ENCODE data around the gene HOXB3.
A peak's percentile ranks its signal among the peaks of the same experiment; 100 is the strongest.

Gene HOXB3

DNA sequence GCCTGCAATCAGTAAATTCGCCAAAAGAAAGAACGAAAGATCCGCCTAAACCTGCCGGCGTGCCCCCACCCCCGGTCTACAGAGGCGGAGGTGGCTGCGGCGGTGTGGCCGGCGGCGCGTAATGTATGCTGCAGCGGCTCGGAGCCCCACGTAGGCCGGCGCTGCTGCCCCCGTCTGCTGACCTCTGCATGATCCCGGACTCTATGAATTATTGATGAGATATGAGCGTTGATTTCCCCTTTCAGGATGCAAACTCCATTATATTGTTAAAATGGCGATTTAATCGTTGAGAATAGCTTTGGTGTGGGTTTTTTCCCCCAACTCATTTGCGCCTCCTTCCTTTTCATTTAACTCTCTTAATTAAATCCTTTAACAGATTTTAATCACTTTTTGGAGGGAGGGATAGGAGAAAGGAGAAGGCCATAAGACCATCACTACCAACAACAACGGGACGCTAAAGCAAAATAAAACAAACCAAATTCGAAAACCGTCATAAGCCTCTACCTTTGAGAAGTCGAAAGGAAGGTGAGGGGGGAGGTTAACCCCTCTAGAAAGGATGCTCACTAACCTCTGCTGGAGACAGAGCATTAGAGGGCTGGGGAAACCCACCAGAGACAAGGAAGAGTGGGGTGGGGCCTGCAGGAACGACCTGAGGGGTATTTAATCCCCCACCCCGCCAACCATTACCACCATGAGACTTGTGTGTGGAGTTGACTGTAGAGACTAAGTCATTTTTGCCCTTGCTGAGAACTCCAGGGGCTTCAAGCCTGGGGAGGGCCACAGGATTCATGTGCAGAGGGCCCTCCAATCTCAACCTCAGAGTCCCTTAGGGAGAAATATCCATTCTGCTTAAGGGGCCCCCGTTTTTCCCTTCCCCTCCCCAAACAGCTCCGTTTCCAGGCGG lies 3.4 kb downstream of the HOXB3 start:
- DNase-seq (ENCODE audit: low spot score): peak; percentile 42

DNA sequence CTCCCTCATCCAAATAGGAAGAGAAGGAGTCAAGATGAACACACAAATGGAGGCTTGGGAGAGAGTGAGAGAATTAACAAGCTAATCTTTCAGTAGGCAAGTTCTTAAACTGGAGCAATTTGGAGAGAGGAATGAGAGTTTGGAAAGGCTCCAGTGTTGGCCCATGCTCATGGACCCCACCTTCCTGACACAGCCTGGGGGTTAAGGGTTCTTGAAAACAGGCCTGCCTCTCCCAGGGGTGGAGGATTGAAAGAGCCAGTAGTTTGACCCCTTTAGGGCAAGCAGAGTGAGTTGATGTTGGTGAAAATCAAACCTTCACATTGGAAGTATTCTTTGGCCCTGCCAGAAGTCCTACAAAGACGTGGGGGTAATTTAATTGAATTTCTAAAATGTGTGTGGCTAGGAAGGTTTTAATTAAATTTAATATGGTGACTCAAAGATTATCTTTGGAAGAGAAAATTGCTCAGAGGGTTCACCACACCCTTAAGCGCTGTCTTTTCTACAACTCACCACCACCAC lies 5.8 kb downstream of the HOXB3 start:
- no peak for DNase-seq (ENCODE audit: low spot score)

DNA sequence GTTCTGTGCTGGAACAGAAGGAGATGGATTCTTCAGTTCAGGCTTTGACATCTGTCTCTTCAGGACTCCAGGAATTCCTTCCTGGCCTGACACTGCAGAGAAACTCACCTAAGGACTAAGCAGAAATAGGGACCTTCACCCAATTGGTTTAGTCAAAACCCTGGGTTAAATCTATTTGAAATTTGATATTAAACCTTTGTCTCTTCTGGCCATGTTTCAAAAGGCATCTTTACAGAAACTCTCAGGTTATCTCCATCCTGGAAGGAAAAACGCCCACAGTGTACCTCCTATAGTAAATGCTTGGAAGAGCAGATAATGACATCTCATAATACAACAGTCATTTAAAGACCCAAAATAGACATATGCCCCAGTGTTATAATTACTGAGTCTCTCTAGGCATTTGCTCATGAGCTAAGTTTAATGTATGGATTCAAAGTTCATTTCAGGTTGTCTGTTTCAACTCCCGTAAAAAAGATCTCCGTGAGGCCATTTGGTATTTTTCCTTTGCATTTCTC lies 6.3 kb downstream of the HOXB3 start:
- no peak for DNase-seq (ENCODE audit: low spot score)

DNA sequence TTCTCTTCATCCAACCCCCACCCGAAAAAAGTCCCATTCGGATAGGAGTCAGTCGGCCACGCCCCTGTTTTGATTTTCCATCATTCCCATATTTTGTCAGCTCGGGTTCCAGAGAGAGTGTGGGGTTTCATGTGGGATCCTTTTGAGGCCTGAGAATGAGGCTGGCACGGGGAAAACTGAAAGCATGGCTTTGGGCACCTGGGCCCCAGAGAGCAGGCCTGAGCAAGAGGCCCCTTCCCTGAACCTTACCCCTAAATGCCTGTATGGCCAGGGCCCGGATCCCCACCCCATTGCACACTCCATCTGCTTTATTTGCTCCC lies 7.3 kb downstream of the HOXB3 start:
- no peak for DNase-seq (ENCODE audit: low spot score)

DNA sequence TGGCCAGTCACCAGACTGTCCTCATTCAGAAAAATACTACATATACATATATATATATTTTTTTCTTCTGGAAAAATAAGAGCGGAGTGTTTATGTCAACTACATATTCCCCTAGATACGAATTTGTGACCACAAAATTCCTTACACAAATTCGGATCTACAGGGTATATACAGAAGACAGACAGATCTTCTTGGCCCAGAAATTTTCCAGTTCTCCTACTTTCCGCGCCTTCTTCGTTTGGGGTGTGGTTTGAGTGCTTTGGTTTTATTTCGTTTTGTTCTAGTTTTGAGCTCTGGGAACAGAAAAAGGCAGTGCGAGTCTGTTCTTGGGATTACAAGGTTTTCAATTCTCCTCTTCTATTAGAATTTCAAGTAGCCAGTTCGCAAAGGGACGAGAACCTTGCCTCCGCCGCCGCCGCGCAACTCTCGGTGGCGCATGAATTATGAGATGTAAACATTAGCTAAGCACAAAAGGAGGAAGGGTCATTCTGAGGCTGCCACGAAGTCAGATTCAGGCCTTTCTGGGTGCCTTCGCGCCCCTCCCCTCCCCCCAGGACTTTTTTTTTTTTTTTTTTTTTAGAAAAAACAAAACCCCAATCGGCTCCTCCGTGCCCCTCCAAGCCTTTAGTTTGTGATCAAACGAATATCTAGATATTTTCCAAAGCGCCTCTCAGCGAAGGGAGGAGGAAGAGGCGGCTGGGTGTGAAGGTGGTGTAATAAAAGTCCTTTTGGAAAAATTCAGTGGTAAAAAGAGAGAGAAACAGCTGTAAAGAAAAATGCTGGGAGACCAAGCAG lies 10.1 kb downstream of the HOXB3 start:
- DNase-seq (ENCODE audit: low spot score): no peak

DNA sequence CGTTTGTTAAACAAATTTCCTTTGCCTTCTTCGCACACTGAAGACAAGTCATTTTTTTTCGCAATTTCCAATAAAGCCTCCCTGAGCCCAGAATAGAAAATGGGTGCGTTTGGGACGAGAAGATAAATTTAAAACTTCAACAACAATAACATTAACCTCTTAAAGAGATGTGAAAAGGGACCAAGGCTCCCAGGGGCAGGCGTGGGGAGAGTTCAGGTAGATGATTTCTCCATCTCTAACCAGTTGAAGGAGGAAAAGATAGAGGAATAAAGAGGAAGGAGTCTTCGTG lies 10.6 kb downstream of the HOXB3 start:
- no peak for DNase-seq (ENCODE audit: low spot score)

DNA sequence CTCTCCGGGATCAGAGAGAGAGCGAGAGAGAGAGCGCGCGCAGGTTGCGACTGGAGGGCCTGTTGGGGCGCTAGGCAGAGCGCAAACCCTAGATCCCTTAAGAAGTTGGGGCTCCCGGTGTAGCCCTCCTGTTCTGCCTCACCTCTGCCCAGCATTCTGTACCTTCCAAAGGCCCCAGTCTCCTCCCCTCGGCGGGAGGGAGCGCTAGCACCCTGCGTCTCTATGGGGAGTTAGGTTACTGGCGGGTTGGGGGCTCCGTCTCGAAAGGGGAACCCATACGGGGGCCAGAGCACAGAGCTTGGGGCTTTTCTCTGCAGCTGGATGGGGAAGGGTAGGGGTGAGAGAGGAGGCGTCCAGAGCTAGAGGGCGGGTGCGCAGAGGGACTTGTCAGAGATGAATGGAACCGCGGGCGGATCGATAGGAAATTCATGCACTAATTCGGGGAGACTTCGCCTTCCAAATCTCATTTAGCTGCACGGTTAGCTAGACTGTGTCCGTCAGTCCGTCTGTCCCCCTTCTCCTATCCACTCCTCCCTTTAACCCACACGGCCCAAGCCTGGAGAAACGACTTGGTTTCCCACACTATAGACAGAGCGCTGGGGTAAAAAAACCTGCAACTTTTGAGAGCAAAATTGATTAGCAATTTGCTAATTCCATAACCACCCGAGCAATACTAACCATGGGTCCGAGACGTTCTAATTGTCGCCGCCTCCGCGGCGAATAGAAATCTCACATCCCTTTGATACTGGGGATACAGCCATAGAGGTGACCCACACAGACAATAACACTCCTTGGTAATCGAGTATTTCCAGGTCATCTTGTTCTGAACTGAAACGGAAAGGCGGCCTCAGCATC lies 11.2 kb downstream of the HOXB3 start:
- DNase-seq (ENCODE audit: low spot score): peak; percentile 46

DNA sequence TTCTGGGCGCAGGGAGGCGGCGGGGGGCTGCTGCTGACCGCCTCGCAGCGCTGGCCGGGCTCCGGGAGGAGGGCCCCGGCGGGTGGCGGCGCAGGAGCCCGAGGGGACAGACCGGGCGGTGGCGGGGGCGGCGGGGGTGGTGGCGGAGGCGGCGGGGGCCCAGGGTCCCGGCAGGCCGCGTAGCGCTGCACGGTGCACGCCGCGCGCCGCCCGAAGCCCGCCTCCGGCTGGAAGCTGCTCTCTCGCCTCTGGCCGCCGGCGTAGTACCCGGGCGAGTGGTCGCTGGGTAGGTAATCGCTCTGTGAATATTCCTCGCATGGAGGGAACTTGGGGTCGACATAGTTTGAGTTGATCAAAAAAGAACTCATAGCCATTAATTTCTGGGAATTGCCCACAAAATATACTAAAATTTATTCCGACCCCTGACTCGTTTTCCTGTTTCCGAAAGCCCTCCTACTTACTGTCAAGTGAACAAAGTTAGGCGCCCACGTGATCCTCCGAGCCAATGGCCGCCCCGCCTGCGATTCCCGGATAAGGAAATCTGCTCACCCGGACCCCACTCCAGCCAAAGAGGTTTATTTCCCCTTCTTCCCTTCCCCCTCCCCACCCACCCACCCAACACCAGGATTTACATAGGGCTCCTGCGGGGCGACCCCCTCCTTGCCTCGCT lies 12.0 kb downstream of the HOXB3 start, which contains the start of gene HOXB4:
HOXB4 (minus strand) TSS at position 405 of the 670 bp plus-strand sequence; CDS start at position 374, 31 bp downstream.
- DNase-seq (ENCODE audit: low spot score): peak; percentile 87

DNA sequence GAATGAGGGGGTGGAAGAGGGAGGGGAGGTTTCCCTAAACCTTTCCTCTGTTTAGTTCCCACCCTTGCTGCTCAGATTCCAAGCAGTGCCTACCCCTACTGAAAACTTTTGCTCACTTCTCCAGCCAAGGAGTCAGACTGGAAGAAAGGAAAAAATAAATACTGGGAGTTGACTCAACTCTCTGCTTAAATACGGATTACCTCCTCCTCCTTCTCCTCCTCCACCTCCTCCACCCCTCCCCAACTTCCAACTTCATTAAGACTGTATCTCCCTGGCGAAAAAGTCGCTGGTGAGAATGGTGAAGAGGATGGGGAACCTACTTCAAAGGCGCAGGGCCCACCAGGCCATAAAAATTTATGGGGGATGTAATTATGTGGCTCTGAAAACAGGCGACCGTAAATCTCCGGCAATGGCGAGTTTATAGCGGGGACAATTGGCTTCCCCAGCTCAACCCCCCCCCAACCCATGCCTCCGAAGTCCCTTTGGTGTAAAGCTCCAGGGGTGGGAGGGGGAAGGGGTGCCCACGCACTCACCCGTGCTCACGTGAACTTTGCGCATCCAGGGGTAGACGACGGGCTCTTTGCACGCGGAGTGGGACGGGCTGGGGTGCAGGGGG lies 12.6 kb downstream of the HOXB3 start:
- peak; percentile 40 for DNase-seq (ENCODE audit: low spot score)

DNA sequence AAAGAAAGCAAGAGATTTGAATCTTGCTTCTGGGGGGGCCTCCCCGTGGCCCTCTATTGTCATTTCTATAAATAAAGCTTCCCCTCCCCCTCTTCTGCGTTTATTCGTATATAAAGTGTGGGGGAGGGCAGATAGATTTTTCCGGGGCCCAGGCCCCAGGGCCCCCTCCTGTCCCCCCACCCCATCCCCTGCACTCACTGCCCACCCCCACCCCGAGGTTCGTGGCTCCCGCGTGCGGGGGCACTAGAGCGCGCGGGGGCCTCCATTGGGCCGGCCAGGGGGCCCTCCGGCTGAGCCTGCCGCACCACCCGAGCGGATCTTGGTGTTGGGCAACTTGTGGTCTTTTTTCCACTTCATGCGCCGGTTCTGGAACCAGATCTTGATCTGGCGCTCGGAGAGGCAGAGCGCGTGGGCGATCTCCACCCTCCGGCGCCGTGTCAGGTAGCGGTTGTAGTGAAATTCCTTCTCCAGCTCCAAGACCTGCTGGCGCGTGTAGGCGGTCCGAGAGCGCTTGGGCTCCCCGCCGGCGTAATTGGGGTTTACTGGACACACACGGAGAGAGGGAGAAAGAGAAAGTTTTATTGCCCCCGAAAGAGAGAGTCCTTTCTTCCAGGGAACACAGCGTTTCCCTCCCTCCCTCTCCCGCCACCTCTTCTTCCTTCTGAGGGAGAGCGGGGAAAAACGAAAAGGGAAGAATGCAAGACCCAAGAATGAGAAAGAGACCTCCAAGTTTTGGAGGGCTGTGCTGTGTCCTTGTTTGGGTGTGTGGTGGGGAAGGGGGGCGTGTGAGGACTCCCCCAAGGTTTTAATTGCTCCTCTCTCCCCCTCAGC lies 13.3 kb downstream of the HOXB3 start:
- no peak for DNase-seq (ENCODE audit: low spot score)

DNA sequence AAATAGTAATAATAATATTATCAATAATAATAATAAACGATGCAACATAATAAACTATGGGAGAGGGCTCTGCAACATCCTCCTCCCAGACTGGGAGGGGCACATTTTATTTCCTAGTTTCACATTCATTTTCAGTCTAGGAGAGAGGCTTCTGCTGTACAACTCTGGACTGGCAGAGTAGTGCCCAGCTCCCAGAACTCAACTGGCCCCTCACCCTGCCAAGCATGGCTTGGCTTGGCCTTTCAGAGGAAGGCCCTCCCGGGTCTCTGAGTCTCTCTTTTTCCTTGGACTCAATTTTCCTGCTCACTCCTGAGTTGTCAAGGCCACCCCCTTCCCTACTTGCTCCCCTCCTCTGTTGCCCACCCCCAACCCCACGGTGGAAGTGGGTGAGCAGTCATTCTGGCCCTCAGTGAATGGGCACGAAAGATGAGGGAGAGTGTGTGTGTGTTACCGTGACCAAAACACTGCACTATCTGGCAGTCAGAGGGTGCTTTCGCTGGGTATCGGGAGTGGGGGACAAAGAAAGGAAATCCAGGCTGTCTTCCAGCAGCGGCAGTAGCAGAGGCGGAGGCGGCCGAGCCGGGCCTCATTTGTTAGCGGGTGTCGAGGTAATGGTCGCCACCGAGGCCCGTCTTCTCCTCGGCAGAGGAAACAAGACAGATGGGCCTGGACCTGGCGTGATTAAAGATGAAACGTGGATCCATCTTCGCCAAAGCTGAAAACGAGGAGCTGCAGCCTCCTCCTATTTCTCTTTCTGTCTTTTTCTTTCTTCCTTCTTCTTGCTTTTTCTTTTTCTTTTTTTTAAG lies 14.2 kb downstream of the HOXB3 start:
- DNase-seq (ENCODE audit: low spot score): no peak

DNA sequence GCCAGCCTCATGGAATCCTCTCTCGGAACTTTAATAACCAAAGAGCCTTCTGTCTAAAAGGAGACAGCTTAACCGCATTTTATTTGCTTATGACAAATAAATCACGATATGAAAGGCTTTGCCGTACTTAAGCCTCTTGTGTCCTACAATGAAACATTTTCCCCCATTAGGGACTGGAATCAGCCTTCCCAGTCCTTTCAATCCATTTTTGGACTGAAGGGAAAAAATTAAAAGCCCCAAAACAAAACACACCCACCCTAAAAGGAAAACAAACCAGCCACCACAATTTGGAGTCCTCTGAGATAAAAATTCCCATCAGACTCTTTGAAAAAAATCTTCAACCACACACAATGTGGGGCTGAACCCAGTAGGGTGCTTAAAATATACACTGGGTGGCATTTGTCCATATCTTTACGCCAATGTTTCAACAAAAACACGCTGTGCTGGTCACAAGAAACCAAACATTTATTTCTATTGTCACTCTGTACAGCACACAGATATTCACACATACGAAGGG lies 14.9 kb downstream of the HOXB3 start:
- no peak for DNase-seq (ENCODE audit: low spot score)

DNA sequence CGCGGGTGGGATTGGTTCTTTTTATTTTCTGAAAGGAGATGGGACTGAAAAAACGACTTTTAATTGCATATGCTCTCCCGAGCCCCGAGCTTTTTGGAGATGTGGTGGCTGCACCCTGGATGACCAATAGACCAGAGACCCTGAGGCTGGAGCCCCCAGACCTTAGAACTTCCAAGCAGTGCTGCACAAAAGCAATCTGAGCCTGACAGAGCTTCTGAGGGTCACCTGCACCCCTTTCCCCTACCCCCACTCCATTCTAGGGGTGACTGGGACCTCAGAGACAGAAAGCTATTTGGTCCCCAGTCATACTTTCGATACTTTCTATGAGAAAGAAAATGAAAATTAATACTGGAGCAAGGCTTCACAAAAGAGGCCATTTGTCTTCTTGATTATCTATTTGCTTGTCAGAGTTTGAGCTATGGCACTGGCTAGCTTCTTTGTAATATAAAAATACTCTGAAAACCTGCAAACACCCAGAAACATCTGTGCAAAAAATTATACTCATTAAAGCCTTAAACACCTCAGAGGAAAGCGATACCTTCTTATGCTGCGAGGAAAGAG lies 15.5 kb downstream of the HOXB3 start:
- DNase-seq (ENCODE audit: low spot score): no peak

DNA sequence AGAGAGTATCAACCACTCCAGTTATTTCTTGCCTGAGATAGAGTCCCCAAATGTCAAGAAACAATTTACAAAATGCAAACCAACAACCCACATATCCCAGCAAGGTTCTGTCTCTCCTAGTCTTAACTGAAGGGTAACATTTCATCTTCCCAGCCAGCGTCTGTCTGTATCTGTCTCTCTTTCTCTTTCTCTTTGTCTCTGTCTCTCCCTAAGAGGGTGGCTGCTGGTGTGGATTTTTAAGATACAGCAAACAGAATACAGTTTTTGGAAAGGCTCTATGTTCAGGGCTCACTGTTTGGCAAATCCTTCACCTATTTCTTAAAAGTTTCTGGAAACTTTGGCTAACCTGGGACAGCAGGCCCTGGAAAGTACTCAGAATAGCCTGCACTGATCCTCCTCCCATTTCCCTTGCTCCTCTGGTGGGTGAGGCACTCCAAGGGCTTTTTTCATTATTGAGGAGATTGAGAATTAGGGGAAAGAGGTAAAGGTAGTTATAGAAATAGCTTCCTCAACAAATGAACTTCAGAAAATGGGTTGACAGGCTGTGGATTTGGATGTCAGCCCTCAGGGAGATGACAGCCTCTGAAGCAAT lies 18.1 kb downstream of the HOXB3 start:
- DNase-seq (ENCODE audit: low spot score): no peak

DNA sequence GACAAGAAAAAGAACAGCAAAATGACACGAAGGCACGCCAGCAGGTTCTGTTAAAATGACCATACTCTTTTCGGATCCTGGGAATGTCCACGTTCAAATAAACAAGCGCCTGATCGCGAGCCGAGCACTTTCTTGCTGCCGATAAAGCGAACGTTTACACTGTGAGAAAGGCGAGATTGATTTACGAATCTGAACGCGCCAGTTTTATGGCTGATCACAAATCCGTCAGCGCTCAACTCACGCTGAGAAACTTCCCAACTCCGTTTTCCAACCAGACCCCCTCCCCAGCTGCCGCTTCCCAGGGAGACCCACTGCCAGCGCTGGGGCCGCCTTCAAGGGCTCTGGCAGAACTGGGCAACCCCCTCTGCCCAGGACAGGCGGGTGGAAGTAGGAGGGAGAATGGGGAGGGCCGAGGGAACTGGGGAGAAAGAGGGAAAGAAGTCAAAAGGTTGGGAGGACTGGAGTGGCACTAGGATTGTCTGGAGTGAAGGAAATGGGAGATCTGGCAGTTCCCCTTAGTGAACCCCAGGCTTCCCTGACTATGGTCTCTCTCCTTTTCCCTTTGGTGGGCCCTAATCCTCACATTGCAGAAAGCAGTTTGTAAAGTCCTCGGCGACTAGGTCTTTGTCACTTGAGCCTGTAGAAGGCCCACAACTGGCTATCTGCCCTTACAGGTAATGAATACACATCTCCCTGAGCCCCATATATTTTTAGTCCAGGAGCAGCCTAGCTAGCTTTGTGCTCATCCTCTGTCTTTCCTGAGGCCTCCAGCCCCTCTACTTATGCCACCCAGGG lies 18.8 kb downstream of the HOXB3 start:
- DNase-seq (ENCODE audit: low spot score): no peak

DNA sequence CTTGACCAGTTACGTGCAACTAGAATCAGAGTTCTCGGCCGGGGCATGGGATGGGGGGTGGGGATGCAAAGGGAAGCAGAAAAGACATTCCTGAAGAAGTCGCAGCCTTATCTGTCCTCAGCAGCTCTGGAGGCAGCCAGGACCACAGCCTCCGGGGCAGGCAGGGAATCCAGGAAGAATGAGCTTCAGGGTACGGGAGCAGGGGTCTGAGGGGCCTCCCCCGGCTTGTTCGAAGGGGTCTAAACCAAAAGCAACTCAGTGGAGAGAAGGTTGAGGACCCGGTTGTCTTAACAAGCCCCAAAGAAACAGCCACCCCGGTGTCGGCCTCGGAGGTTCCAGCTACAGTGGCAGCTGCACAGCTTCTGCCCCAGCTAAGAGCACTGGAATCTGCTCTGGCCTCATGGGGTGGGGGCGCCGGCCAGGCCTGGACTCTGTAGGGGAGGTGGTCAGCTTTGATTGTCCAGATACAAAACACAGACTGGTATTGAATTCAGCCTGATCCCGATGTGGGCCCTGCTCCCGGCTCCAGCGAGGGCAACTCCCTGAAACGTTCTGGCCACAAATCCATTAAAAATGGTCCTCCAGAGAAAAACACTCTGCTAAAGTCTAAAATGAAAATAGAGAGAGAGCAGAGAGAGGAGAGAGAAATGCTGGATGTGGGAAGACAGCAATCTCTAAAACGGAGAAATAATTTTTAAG lies 19.6 kb downstream of the HOXB3 start:
- no peak for DNase-seq (ENCODE audit: low spot score)
